HG03196 (cell line): ENCODE results near the gene GATA6.

Source experiments
- ATAC-seq: cut with Tn5 transposase; IDR thresholded peaks from one replicate; pipeline ENCODE4 v1.9.1; 2021; ENCODE audit not compliant: unreplicated experiment

Gene GATA6

GRCh38 chr18:22166069-22166950 is 3.1 kb upstream of the GATA6 start:
- ATAC-seq = no peak

GRCh38 chr18:22167091-22167470 is 2.3 kb upstream of the GATA6 start:
- no peak for ATAC-seq

GRCh38 chr18:22167471-22168241 is 1.7 kb upstream of the GATA6 start:
- ATAC-seq = no peak

- no peak for ATAC-seq
Observed at GRCh38 chr18:22168360-22168921, 948 bp upstream of the GATA6 start.

GRCh38 chr18:22169889-22170420 is 566 bp downstream of the GATA6 start:
- no peak for ATAC-seq

- no peak for ATAC-seq
Observed at GRCh38 chr18:22170421-22171257, 1.2 kb downstream of the GATA6 start.

- no peak for ATAC-seq
Observed at GRCh38 chr18:22171258-22172119, 2.1 kb downstream of the GATA6 start.

GRCh38 chr18:22172120-22172582 is 2.8 kb downstream of the GATA6 start:
- ATAC-seq = no peak

- no peak for ATAC-seq
Observed at GRCh38 chr18:22172594-22173049, 3.2 kb downstream of the GATA6 start.

- no peak for ATAC-seq
Observed at GRCh38 chr18:22173221-22173927, 4.0 kb downstream of the GATA6 start.

- no peak for ATAC-seq
Observed at GRCh38 chr18:22173928-22174301, 4.5 kb downstream of the GATA6 start.

- no peak for ATAC-seq
Observed at GRCh38 chr18:22174341-22175145, 5.2 kb downstream of the GATA6 start.

- no peak for ATAC-seq
Observed at GRCh38 chr18:22175346-22175745, 6.0 kb downstream of the GATA6 start.

- no peak for ATAC-seq
Observed at GRCh38 chr18:22176420-22177326, 7.3 kb downstream of the GATA6 start.

GRCh38 chr18:22177327-22177871 is 8.0 kb downstream of the GATA6 start:
- ATAC-seq = no peak

- ATAC-seq = no peak
Observed at GRCh38 chr18:22179174-22179573, 9.8 kb downstream of the GATA6 start.

GRCh38 chr18:22179631-22180030 is 10.2 kb downstream of the GATA6 start:
- no peak for ATAC-seq
